ENCODE results near the gene ADGRD2. TPM values are rescaled to one million over a fixed set of nuclear protein-coding genes. Genes with fewer than 3 reads are reported as not detected.

The ADGRD2 gene
- total RNA-seq, 1 experiment from 2014 or later = 1.5 TPM

DNA sequence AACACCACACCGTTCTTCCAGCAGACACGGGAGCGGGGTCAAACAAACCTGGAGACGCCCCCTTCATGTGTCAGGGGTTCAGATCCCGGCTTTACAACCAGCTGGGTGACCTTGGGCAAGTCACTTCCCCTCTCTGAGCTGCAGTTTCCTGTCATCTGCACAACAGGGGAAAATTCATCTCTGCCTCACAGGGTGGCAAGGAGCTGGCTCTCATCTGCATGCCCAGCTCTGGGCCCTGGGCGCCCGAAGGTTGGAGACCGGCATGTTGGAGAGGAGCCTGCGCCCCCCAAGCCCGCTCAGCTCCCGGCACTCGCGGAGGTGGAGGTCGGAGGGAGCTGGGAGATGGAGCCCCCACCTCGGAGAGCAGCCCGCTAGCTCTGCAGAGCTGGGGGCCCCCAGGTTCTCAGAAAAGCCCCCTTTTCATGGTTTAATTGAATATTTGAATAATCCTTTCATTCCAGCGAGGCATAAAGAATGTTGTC, 36.6 kb downstream of the ADGRD2 start:
- Mint-ChIP-seq H3K27me3 (ENCODE audit: low read depth) (peaks cover 37% of the 10 kb centered on the region), H3K27ac (no peak overlapping the region)
- no peak overlapping the region for H3K9ac ChIP-seq (ENCODE audit: extremely low read depth, insufficient read length, low read length)

More for the DNA sequence above, 36.6 kb downstream of the ADGRD2 start:
- Histone ChIP-seq H3K79me1 (ENCODE audit: insufficient read depth, low read depth, low read length, poor library complexity, severe bottlenecking) (no peaks in the 10 kb centered on the region), H3K23me2 (ENCODE audit: insufficient read length, low read depth, low read length, poor library complexity, severe bottlenecking) (peaks cover 4% of the 10 kb centered on the region), H3K56ac (ENCODE audit: insufficient read length, low read depth, low read length) (no peak overlapping the region), H2BK12ac (ENCODE audit: insufficient read length, low read depth, low read length) (no peak overlapping the region), H2AFZ (ENCODE audit: low read length) (no peak overlapping the region), H3K79me2 (ENCODE audit: insufficient read depth, low read length) (no peaks in the 10 kb centered on the region), H4K8ac (replicated peaks; ENCODE audit: insufficient read length, low read depth, low read length) (no peak overlapping the region), H3K14ac (ENCODE audit: insufficient read depth, low read length) (no peak overlapping the region; the same call in 1 of the 2 replicates), H4K5ac (ENCODE audit: insufficient read length, low read depth, low read length) (no peak overlapping the region), H4K20me1 (ENCODE audit: control insufficient read depth, insufficient read depth, insufficient read length) (peaks cover 3% of the 10 kb centered on the region), H3K18ac (ENCODE audit: insufficient read length, low read depth, low read length) (no peak overlapping the region), H2BK120ac (ENCODE audit: low read depth, low read length, poor library complexity, severe bottlenecking) (no peak overlapping the region), H2AK5ac (ENCODE audit: insufficient read length, low read length) (no peak overlapping the region), H3K4me2 (ENCODE audit: insufficient read depth, insufficient read length, low read length) (no peak overlapping the region), H2BK15ac (ENCODE audit: low read depth, low read length) (no peak overlapping the region), H3K4ac (ENCODE audit: low read depth, low read length) (no peak overlapping the region), H2BK5ac (ENCODE audit: insufficient read length, low read length) (no peak overlapping the region), H3T11ph (ENCODE audit: low read length) (no peak overlapping the region), H3K27ac (ENCODE audit: insufficient read length, low read depth, low read length) (no peak overlapping the region), H2BK20ac (ENCODE audit: low read depth, low read length, poor library complexity, severe bottlenecking) (no peak overlapping the region), H4K91ac (ENCODE audit: insufficient read length, low read depth, low read length) (no peak overlapping the region), H3K27me3 (ENCODE audit: insufficient read depth, low read length) (no peaks in the 10 kb centered on the region), H3K9me3 (ENCODE audit: control insufficient read depth, low read depth, low read length) (no peaks in the 10 kb centered on the region), H3K4me1 (ENCODE audit: insufficient read depth, low read length) (no peaks in the 10 kb centered on the region), H3K23ac (ENCODE audit: insufficient read length, low read depth, low read length) (no peak overlapping the region)
- TF ChIP-seq, protein P1, sequence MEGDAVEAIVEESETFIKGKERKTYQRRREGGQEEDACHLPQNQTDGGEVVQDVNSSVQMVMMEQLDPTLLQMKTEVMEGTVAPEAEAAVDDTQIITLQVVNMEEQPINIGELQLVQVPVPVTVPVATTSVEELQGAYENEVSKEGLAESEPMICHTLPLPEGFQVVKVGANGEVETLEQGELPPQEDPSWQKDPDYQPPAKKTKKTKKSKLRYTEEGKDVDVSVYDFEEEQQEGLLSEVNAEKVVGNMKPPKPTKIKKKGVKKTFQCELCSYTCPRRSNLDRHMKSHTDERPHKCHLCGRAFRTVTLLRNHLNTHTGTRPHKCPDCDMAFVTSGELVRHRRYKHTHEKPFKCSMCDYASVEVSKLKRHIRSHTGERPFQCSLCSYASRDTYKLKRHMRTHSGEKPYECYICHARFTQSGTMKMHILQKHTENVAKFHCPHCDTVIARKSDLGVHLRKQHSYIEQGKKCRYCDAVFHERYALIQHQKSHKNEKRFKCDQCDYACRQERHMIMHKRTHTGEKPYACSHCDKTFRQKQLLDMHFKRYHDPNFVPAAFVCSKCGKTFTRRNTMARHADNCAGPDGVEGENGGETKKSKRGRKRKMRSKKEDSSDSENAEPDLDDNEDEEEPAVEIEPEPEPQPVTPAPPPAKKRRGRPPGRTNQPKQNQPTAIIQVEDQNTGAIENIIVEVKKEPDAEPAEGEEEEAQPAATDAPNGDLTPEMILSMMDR (conservative IDR thresholded peaks at IDR 0.05) = no peak
- no CpG with 5 or more reads among the region's 17 CpGs for WGBS (ENCODE audit: extremely low coverage, insufficient read length, low lambda C conversion rate)
- H3K4me3 Mint-ChIP-seq = no peak overlapping the region
- DNase-seq = no peak
- H3K9me3 Mint-ChIP-seq = peaks cover 2 to 4% of the 10 kb centered on the region in 2 experiments; a peak in 2 of 5 replicates
- H3K36me3 Mint-ChIP-seq (ENCODE audit: insufficient read depth in 1 of 3, low read depth in 3 of 3) = no peaks in the 10 kb centered on the region
- H3K4me1 Mint-ChIP-seq = peaks cover 22 to 57% of the 10 kb centered on the region in 2 experiments

All from H9 (cell line).